SU-DHL-6 (cell line): ENCODE measurements around the gene GOLM1.

Source experiments
- CTCF ChIP-seq: fragments of 200-600 bp; sonication (generic); IDR thresholded peaks from one replicate; pipeline ENCODE4 v1.5.1; 2017; ENCODE audit warnings: antibody characterized with exemption, mild to moderate bottlenecking, low read length, moderate library complexity; ENCODE audit not compliant: insufficient read depth, poor library complexity, severe bottlenecking
- EZH2phosphoT487 ChIP-seq: fragments of 200-600 bp; sonication (generic), shearing (Covaris generic); conservative IDR thresholded peaks from 2 replicates; pipeline ENCODE4 v1.6.1; 2018; ENCODE audit warnings: mild to moderate bottlenecking, antibody characterized with exemption, low read length, moderate library complexity, mixed read lengths

GRCh38 chr9:86122311-86122710, 23.0 kb upstream of the GOLM1 start:
- TF ChIP-seq CTCF (no peak), EZH2phosphoT487 (no peak)
